Skeletal muscle satellite cell (primary cell): ENCODE measurements around the gene BEND3.
"Not testable (repeated sequence)": the region's sequence is repeated elsewhere in the genome, so short reads cannot be mapped to it uniquely, and the experiment has no call there.

Source experiments
- H3K27me3 ChIP-seq: 2 replicates; pipeline ENCODE4 v1.7.0; 2013; ENCODE audit warnings: low read length; ENCODE audit not compliant: control insufficient read depth, insufficient read depth
- H3K36me3 ChIP-seq: 2 replicates; pipeline ENCODE4 v1.7.0; 2013; ENCODE audit warnings: mild to moderate bottlenecking, control low read depth, low read length; ENCODE audit not compliant: insufficient read depth
- H3K4me1 ChIP-seq: 2 replicates; pipeline ENCODE4 v1.7.0; 2013; ENCODE audit warnings: low read length; ENCODE audit not compliant: control insufficient read depth, insufficient read depth
- H3K4me2 ChIP-seq: 2 replicates; pipeline ENCODE4 v1.7.0; 2013; ENCODE audit warnings: mild to moderate bottlenecking, low read length
- H3K4me3 ChIP-seq: 2 replicates; pipeline ENCODE4 v1.7.0; 2013; ENCODE audit warnings: low read length
- H3K9ac ChIP-seq: 2 replicates; pipeline ENCODE4 v1.7.0; 2013; ENCODE audit warnings: mild to moderate bottlenecking, low read depth, low read length, moderate library complexity
- H3K9me3 ChIP-seq: replicated peaks from 2 replicates; pipeline ENCODE4 v1.7.0; 2013; ENCODE audit warnings: mild to moderate bottlenecking, control low read depth, low read length

BEND3 gene

DNA sequence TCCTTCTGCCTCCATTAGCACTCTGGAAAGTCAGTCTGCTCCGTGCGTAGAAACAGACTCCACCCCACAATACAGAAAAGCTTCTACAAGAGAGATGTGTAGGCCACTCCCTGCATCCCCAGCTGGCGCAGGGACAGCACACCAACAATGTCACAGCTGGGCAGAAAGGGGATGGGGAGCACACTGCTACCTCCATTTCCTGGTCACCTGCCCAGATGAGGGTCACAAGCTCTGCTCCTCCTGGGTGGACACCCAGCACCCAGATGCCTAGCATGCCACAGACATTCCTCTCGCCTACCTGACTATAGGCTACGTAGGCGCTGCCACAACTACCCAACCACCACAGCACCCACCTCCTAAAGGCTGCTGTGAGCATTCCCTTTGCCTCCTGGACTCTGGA is 12.2 kb downstream of the BEND3 start:
- no peaks in the 10 kb centered on the region for H3K27me3 ChIP-seq
- H3K4me2 ChIP-seq, result no peak overlapping the region
- no peaks in the 10 kb centered on the region for H3K9me3 ChIP-seq
- H3K9ac ChIP-seq, result no peak overlapping the region
- H3K4me1 ChIP-seq, result no peaks in the 10 kb centered on the region
- no peak overlapping the region for H3K4me3 ChIP-seq
- H3K36me3 ChIP-seq, result no peaks in the 10 kb centered on the region

DNA sequence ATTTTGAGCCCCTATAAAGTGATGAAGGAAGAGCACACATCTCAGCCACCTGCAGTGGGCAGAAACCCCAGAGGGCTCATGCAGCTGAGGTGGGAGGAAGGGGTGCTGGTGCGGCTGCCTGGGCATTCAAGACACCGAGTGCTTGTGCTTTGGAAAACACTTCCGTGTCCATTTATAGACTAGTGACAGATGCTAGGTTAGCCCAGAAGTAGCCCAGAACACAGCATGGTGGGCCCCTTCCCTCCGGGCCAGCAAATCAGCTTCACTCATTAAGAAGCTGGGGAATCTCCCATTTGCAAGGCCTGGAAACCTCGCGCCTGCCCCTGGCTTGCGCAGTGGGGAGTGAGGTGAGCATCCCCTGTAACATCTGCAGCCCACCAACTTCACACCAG is 12.9 kb downstream of the BEND3 start:
- no peaks in the 10 kb centered on the region for H3K36me3 ChIP-seq
- no peak overlapping the region for H3K4me3 ChIP-seq
- no peaks in the 10 kb centered on the region for H3K27me3 ChIP-seq
- H3K4me1 ChIP-seq, result no peaks in the 10 kb centered on the region
- H3K4me2 ChIP-seq, result no peak overlapping the region
- no peaks in the 10 kb centered on the region for H3K9me3 ChIP-seq
- no peak overlapping the region for H3K9ac ChIP-seq

DNA sequence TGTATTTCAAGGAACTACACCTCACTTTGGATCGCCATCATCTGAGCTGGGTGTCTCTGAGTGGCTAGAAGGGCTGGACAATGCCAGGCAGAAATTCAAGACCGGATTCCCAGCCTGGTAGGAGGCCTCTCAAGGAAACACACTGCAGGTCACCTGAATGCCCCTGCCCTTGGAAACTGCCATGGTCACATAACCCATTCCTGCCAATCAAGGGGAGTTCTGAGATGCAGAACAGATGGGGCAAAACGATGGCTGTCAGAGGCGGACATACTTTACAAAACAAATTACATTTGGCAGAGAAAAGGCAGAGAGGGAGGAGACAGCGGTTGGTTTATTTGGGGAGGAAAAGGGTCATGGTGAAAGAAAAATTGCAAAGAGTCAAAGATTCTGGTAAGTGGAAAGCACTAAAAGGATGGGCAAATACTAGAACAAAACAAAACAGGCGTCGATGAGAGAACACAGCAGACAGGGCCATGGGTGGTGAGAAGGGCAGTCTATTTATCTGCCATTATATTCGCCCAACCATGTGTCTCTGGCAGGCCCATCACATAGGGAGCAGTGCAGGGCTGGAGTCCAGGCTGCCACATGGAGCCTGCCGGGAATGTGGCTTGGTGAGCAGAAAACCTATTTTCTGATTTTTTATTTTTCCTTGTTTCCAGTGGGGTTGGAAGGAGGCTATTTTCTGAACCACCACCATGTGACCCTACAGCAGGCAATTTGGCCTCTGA is 13.5 kb downstream of the BEND3 start:
- H3K4me1 ChIP-seq, result no peaks in the 10 kb centered on the region
- no peaks in the 10 kb centered on the region for H3K36me3 ChIP-seq
- H3K4me2 ChIP-seq, result no peak overlapping the region
- H3K4me3 ChIP-seq, result no peak overlapping the region
- H3K9me3 ChIP-seq, result no peaks in the 10 kb centered on the region
- H3K9ac ChIP-seq, result no peak overlapping the region
- no peaks in the 10 kb centered on the region for H3K27me3 ChIP-seq

DNA sequence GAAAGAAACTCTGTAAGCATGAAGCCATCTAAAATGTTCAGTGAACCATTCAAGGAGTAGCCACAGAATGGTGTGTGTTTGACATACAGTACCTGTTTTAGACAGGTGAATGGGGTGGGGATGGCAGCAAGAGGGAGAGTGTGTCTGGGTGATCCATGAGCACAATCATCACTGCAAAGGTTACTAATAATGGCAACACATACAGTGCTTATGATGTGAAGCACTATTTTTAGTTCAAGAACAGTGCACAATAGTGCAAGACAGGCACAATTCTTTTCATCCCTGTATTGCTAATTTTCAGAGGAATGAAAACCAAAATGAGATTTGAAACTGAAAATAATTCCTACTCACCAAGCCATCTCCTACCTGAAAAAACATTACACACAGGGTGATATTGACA is 14.1 kb downstream of the BEND3 start:
- Histone ChIP-seq H3K4me2 (no peak overlapping the region), H3K9ac (no peak overlapping the region), H3K4me3 (no peak overlapping the region), H3K9me3 (no peaks in the 10 kb centered on the region), H3K36me3 (no peaks in the 10 kb centered on the region), H3K27me3 (no peaks in the 10 kb centered on the region), H3K4me1 (no peaks in the 10 kb centered on the region)

DNA sequence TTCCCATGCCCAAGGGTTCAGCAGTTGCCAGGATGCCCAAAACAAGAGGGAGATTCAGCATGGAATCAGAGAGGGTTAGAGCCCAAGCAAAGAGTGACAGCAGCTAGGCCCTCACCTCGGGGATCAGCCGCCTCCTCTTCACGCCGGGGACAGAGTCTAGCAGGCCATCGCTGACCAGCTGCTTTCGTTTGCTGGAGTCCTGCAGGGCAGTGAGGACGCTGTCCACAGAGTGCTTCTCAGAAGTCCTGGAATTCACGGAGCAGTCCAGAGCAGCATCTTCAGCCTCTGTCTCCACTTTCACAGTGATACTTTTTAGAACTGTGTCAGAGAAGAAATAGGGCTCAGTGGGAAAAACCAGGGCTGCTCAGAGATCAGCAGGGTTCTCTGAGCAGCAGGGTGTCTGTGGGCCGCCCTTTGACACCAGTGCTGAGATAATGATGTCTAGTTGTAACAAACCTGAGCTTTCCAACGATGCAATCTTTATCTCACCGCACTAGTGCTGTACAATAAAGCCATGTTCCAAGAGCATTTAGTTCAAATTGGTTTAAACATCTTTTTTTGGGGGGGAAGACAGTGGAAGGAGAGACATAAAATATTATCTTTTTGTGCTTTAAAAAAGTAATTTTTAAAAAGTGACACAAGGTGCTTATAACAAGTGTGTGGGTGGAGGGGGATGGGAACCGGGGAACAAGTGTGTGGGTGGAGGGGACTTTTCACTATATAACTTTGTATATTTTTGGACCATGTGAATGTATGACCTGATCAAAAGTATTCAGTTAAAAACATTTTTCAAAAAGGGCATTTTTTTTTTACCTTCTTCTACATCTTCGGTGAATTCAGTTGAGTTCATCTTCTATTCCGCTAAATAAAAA is 16.6 kb downstream of the BEND3 start:
- Histone ChIP-seq H3K27me3 (no peaks in the 10 kb centered on the region), H3K4me3 (no peak overlapping the region)

DNA sequence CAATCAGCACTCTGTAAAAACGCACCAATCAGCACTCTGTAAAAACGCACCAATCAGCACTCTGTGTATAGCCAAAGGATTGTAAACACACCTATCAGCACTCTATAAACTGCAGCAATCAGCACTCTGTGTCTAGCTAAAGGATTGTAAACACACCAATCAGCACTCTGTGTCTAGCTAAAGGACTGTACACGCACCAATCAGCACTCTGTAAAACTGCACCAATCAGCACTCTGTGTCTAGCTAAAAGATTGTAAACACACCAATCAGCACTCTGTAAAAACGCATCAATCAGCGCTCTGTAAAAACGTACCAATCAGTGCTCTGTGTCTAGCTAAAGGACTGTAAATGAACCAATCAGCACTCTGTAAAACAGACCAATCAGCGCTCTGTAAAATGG is 30.9 kb downstream of the BEND3 start:
- H3K4me1 ChIP-seq, H3K36me3 ChIP-seq, H3K9me3 ChIP-seq, H3K9ac ChIP-seq, H3K4me3 ChIP-seq, H3K4me2 ChIP-seq, H3K27me3 ChIP-seq: not testable (repeated sequence)

More for the DNA sequence above, 16.6 kb downstream of the BEND3 start:
- Histone ChIP-seq H3K4me1 (no peaks in the 10 kb centered on the region), H3K36me3 (no peaks in the 10 kb centered on the region), H3K9me3 (no peaks in the 10 kb centered on the region), H3K9ac (no peak overlapping the region), H3K4me2 (no peak overlapping the region)

DNA sequence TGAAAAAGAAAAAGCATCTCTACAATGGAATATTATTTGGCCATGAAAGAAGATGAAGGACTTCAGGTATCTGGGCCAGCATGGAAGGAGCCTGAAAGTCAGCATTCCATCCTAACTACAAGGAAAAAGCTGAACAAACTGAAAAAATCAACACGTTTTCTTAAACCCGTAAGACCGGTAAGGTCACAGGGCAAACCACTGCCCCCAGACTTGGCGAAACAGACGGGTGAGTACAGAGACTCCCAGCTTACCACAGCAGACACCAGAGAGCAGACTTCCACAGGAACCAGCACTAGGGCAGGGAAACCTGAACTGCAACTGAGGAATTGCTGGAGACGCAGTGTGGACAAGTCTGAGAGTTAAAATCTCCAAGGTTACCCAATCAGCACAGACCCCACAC is 31.4 kb downstream of the BEND3 start:
- H3K4me1 ChIP-seq, result no peaks in the 10 kb centered on the region
- no peaks in the 10 kb centered on the region for H3K27me3 ChIP-seq
- no peaks in the 10 kb centered on the region for H3K36me3 ChIP-seq
- H3K9me3 ChIP-seq, result no peaks in the 10 kb centered on the region
- no peak overlapping the region for H3K9ac ChIP-seq
- H3K4me3 ChIP-seq, result no peak overlapping the region
- H3K4me2 ChIP-seq, result no peak overlapping the region

DNA sequence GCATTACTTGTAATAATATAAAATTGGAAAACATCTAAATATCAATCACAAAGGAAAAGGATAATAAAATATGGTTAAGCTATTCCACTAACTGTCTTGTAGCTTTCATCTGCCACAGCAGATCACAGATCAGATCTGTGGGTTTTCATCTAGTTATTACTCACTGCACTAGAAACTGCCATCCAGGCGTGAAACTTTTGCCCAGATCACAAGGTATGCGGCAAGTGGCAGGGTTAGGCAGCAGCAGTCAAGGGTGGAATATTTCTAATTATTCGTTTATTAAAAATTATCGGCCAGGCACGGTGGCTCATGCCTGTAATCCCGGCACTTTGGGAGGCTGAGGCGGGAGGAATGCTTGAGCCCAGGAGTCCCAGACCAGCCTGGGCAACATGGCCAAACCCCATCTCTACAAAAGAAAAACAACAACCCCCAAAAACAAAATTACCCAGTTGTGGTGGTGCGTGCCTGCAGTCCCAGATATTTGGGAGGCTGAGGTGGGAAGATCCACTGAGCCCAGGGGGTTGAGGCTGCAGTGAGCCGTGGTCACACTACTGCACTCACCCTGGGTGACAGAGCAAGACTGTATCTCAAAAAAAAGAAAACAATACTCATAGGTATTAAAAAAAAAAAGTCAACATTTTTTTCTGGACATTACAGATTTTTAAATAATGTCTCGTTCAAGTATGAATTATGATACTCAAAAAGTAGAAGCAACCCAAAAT is 32.1 kb downstream of the BEND3 start:
- no peaks in the 10 kb centered on the region for H3K36me3 ChIP-seq
- no peak overlapping the region for H3K4me2 ChIP-seq
- H3K27me3 ChIP-seq, result no peaks in the 10 kb centered on the region
- H3K9ac ChIP-seq, result no peak overlapping the region
- H3K9me3 ChIP-seq, result no peaks in the 10 kb centered on the region
- H3K4me1 ChIP-seq, result no peaks in the 10 kb centered on the region
- H3K4me3 ChIP-seq, result no peak overlapping the region

DNA sequence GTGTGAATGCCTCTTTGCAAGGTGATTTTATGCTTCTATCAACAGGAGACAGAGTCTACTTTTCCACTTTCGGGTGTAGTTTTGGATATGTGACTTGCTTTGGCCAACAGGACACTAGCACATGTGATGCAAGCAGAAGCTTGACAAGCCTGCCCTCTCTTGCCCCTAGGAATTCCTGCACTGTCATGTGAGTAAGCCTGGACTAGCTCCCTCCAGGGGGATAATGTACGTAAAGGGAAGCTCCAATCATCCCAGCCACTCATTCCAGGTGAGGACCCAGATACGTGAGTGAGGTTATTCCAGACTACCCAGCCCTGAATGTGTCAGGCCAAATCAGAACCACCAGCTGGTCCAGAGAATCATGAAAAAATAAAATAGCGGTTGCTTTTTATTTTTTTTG is 33.3 kb downstream of the BEND3 start:
- no peak overlapping the region for H3K9ac ChIP-seq
- no peak overlapping the region for H3K4me3 ChIP-seq
- no peaks in the 10 kb centered on the region for H3K36me3 ChIP-seq
- no peak overlapping the region for H3K4me2 ChIP-seq
- H3K9me3 ChIP-seq, result no peaks in the 10 kb centered on the region
- no peaks in the 10 kb centered on the region for H3K27me3 ChIP-seq
- H3K4me1 ChIP-seq, result no peaks in the 10 kb centered on the region

DNA sequence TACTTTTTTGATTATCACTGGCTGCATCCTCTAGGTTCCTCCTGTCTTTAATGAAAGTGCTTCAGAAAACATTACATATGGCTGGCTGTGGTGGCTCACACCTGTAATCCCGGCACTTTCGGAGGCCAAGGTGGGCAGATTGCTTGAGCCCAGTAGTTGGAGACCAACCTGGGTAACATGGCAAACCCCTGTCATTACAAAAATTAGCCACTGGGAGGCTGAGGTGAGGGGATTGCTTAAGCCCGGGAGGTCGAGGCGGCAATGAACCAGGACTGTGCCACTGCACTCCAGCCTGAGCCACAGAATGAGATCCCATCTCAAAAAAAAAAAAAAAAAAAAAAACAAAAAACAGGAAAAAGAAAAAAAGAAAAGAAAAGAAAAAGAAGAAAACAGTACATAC is 35.3 kb downstream of the BEND3 start:
- no peaks in the 10 kb centered on the region for H3K9me3 ChIP-seq
- peaks cover 7% of the 10 kb centered on the region for H3K4me1 ChIP-seq
- no peak overlapping the region for H3K4me2 ChIP-seq
- H3K4me3 ChIP-seq, result no peak overlapping the region
- H3K9ac ChIP-seq, result no peak overlapping the region
- H3K36me3 ChIP-seq, result no peaks in the 10 kb centered on the region
- no peaks in the 10 kb centered on the region for H3K27me3 ChIP-seq

DNA sequence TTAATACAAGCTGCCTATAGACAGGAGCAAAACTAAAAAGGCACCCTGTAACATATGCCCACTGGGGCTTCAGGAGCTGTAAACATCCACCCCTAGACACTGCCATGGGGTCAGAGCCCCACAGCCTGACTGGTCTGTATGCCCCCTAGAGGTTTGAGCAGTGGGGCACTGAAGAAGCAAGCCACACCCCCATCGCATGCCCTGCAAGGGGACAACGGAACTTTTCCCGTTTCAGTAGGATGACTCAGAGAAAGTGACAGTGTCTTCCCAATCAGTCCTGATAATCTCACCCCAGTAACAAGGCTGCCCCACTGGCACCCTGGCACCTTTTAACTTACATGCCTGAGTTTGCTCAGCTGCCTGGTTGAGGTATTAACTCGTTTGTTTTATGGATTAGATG is 35.9 kb downstream of the BEND3 start:
- no peak overlapping the region for H3K4me3 ChIP-seq
- H3K9me3 ChIP-seq, result no peaks in the 10 kb centered on the region
- H3K4me1 ChIP-seq, result peaks cover 7% of the 10 kb centered on the region
- no peaks in the 10 kb centered on the region for H3K27me3 ChIP-seq
- H3K9ac ChIP-seq, result no peak overlapping the region
- H3K4me2 ChIP-seq, result no peak overlapping the region
- no peaks in the 10 kb centered on the region for H3K36me3 ChIP-seq
